HL-60/S4 treated with phorbol 12-myristate 13-acetate at 8.2 ng/mL for 4 days and 3 days (cell line): Measurements from ENCODE around the gene KATNBL1.
"Not testable (repeated sequence)": the region's sequence is repeated elsewhere in the genome, so short reads cannot be mapped to it uniquely, and the experiment has no call there.

Source experiments
- in situ Hi-C: fragments of 300-500 bp; cut with MboI; formaldehyde crosslinking; loops from 2 replicates; pipeline ENCODE4 v1.15.0; 2022; ENCODE audit warnings: low sequenced_read_pairs

Gene KATNBL1

GRCh38 chr15:34120420-34120819 lies 89.5 kb downstream of the KATNBL1 start:
- in situ Hi-C loops, result not testable (repeated sequence)

GRCh38 chr15:34119291-34119690 lies 90.6 kb downstream of the KATNBL1 start:
- in situ Hi-C loops, result no loop called here

- in situ Hi-C loops, result no loop called here
Measured at GRCh38 chr15:34116620-34117019, 93.3 kb downstream of the KATNBL1 start.

- in situ Hi-C loops, result no loop called here
Measured at GRCh38 chr15:34114739-34115138, 95.2 kb downstream of the KATNBL1 start.

DNA sequence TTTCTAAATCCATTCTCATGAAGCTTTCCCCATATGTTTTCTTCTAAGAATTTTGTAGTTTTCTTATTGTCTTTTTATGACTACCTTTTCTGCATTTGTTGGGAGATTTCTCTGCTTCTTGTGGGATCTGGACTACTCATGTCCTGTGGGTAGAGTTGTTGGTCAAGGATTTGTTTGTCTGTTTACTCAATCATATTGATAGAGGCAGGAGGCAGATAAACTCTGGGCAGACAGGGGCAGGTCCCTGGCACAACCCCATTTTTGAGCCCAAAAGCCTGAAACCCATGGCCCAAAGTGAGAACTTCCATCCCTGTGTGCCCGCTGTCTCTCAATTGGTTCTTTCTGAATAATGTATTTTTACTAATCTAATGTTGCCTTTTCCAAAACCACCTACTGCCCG lies 95.7 kb downstream of the KATNBL1 start:
- in situ Hi-C loops, result no loop called here

GRCh38 chr15:34111488-34111887 lies 98.4 kb downstream of the KATNBL1 start:
- in situ Hi-C loops, result no loop called here

GRCh38 chr15:34109797-34110663 lies 99.9 kb downstream of the KATNBL1 start:
- in situ Hi-C loops, result loop anchor here (10.0 kb wide), 1 partner anchor 115 kb away; the partner anchor contains the start of gene EMC4

DNA sequence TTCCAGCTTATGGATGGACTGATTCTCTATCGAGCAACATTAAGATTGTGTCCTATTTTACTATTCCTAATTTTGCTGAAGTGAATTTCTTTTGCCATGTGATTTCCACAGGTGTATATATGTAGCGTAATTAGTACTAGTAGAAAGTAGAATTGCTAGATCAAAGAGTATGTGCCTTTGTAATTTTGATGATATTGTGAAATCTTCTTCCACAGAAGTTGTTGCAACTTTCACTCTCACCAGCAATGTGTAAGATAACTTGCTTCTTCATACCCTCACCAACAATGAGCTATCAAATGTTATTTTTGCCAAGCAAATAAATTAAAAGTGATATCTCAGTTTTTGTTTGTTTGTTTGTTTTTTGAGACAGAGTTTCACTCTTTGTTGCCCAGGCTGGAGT lies 102.6 kb downstream of the KATNBL1 start:
- in situ Hi-C loops, result loop anchor here (10.0 kb wide), 1 partner anchor 117 kb away; the partner anchor contains the start of gene EMC4

DNA sequence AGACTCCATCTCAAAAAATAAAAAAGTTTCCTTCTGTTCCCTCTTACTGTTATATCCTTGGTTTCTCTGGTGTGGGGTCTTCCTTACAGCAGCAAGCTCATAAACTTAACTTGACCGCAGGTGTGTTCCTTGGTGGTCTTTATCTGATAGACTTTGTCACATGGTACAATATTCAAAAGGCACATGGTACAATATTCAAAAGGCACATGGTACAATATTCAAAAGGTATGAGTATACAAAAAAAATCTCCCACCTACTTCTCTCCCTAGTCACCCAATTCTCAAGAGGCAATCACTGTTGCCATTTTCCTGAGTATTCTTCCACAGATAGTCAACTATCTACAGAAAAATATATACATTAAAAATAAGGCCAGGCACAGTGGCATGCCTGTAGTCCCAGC lies 103.5 kb downstream of the KATNBL1 start:
- in situ Hi-C loops, result loop anchor here (10.0 kb wide), 1 partner anchor 118 kb away; the partner anchor contains the start of gene EMC4

DNA sequence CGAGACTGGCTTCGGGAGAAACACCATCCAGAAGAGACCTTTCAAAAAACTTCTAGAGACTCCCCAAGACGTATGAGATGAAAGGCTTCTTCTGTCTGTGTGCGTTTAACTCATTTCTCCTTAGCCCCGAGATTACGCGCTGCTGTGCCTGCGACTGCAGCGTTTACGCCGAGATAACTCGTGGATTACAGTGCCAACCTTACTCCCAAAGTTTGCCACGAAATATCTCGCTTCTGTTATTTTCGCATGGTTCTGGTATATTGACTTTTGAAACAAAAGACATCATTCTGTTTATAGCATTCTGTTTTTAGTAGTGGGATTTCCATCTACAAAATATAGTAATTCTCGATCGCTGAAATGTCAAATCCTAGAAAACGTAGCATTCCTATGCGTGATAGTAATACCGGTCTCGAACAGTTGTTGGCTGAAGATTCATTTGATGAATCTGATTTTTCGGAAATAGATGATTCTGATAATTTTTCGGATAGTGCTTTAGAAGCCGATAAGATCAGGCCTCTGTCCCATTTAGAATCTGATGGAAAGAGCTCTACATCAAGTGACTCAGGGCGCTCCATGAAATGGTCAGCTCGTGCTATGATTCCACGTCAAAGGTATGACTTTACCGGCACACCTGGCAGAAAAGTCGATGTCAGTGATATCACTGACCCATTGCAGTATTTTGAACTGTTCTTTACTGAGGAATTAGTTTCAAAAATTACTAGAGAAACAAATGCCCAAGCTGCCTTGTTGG lies 107.5 kb downstream of the KATNBL1 start:
- in situ Hi-C loops, result loop anchor here (10.0 kb wide), 1 partner anchor 122 kb away; the partner anchor contains the start of gene EMC4

- in situ Hi-C loops, result loop anchor here (10.0 kb wide), 1 partner anchor 123 kb away; the partner anchor contains the start of gene EMC4
Measured at GRCh38 chr15:34101366-34102174, 108.3 kb downstream of the KATNBL1 start, which contains the start of the genes EMC7 and PGBD4. Gene EMC7 (minus strand): TSS chr15:34101862. CDS start chr15:34101839, 23 bp downstream. Gene PGBD4 (plus strand): TSS chr15:34102083. CDS start chr15:34102532, 449 bp downstream.

DNA sequence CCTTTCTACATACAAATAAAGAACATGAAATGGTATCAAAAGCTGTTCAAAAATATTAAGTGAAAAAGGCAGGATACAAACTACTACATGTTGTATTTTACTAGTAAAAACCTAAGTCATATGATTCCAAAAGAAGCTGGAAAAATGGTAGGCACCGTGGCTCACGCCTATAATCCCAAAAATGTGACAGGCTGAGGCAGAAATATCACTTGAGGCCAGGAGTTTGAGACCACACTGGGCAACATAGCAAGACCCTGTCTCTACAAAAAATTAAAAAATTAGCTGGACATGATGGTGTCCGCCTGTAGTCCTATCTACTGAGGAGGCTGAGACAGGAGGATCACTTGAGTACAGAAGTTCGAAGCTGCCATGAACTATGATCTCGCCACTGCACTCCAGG lies 110.0 kb downstream of the KATNBL1 start:
- in situ Hi-C loops, result loop anchor here (10.0 kb wide), 1 partner anchor 125 kb away; the partner anchor contains the start of gene EMC4
